Neural cell (in vitro differentiated cells): ENCODE data around the gene DAPK2.

Source experiments
- CTCF ChIP-seq: fragments of 450-650 bp; IDR thresholded peaks from 2 replicates; pipeline ENCODE4 v1.5.1; 2014; ENCODE audit warnings: antibody characterized with exemption, mild to moderate bottlenecking, moderate library complexity; ENCODE audit not compliant: poor library complexity, severe bottlenecking
- EP300 ChIP-seq: fragments of 450-650 bp; conservative IDR thresholded peaks from 2 replicates; pipeline ENCODE4 v1.6.1; 2014; ENCODE audit warnings: antibody characterized with exemption, mild to moderate bottlenecking, moderate library complexity; ENCODE audit not compliant: poor library complexity, severe bottlenecking
- EZH2 ChIP-seq: fragments of 200-600, 300-800 bp; shearing (Covaris generic), sonication (generic); IDR thresholded peaks from 2 replicates; pipeline ENCODE4 v1.6.1; 2014; ENCODE audit warnings: antibody characterized with exemption, low read length, borderline replicate concordance, mild to moderate bottlenecking; ENCODE audit not compliant: insufficient read depth, poor library complexity, severe bottlenecking
- MXI1 ChIP-seq: fragments of 450-650 bp; conservative IDR thresholded peaks from 2 replicates; pipeline ENCODE4 v1.6.1; 2014; ENCODE audit warnings: antibody characterized with exemption, mild to moderate bottlenecking; ENCODE audit not compliant: poor library complexity, severe bottlenecking
- POLR2AphosphoS5 ChIP-seq: IDR thresholded peaks from 2 replicates; pipeline ENCODE4 v1.6.1; 2012
- RAD21 ChIP-seq: fragments of 450-650 bp; conservative IDR thresholded peaks from 2 replicates; pipeline ENCODE4 v1.6.1; 2014; ENCODE audit warnings: antibody characterized with exemption, mild to moderate bottlenecking, moderate library complexity
- REST ChIP-seq: IDR thresholded peaks from 2 replicates; pipeline ENCODE4 v1.6.1; 2012; ENCODE audit warnings: borderline replicate concordance
- SMC3 ChIP-seq: fragments of 450-650 bp; conservative IDR thresholded peaks from 2 replicates; pipeline ENCODE4 v1.6.1; 2014; ENCODE audit warnings: antibody characterized with exemption, mild to moderate bottlenecking, moderate library complexity; ENCODE audit not compliant: poor library complexity
- TAF1 ChIP-seq: IDR thresholded peaks from 2 replicates; pipeline ENCODE4 v1.6.1; 2012; ENCODE audit warnings: low read depth

GRCh38 chr15:63917588-63918316 lies 128.5 kb downstream of the DAPK2 start:
- TF ChIP-seq CTCF (no peak), POLR2AphosphoS5 (no peak), TAF1 (no peak), SMC3 (no peak), RAD21 (no peak), EP300 (no peak), EZH2 (no peak), REST (no peak), MXI1 (no peak)
